Mucosa of descending colon (tissue), 3 donors: Measurements from ENCODE around the gene THAP9. TPM values are rescaled to one million over a fixed set of nuclear protein-coding genes. Genes with fewer than 3 reads are reported as not detected.
"Not testable (repeated sequence)": the region's sequence is repeated elsewhere in the genome, so short reads cannot be mapped to it uniquely, and the experiment has no call there.

Source experiments
- ATAC-seq: fragments of 200-7000 bp; cut with Tn5 transposase; one replicate; pipeline ENCODE4 v1.9.1; 2020; ENCODE audit warnings: mild to moderate bottlenecking, moderate library complexity
- DNase-seq, 3 donors: peaks; one replicate each; pipeline ENCODE4 v3.0.0-alpha.2; 2020
- H3K36me3 ChIP-seq: fragments of 200-600 bp; one replicate; pipeline ENCODE4 v1.8.0; 2021; ENCODE audit warnings: low read depth, mild to moderate bottlenecking
- H3K4me1 ChIP-seq: fragments of 200-600 bp; one replicate; pipeline ENCODE4 v1.8.0; 2021; ENCODE audit warnings: low read depth, mild to moderate bottlenecking
- H3K4me3 ChIP-seq: fragments of 200-600 bp; one replicate; pipeline ENCODE4 v1.8.0; 2021; ENCODE audit warnings: mild to moderate bottlenecking
- H3K9me3 ChIP-seq: fragments of 200-600 bp; one replicate; pipeline ENCODE4 v1.8.0; 2021; ENCODE audit warnings: mild to moderate bottlenecking
- intact Hi-C, 2 donors: fragments of 100-400 bp; cut with DNase I in 1 of 2; cut with micrococcal nuclease in 1 of 2; formaldehyde crosslinking; loops; one replicate each; pipeline versions ENCODE4 v1.11.0 to v1.11.1; 2022; cut with DNase I, micrococcal nuclease
- total RNA-seq, 3 donors: library from RNA; stranded (reverse); fragmentation: NEBNext Ultra II Directional in 2 of 3; extraction: Animal tissue kit (Norgen Biotek cat#: 25700) in 2 of 3; gene quantifications; one replicate each; pipeline versions ENCODE4 v1.2.1 to v1.2.4, GENCODE V29; 2021 to 2023
- TF ChIP-seq, protein P1 (sequence below): fragments of 200-600 bp; IDR thresholded peaks from one replicate; pipeline ENCODE4 v1.8.0; 2022; ENCODE audit warnings: antibody characterized with exemption, mild to moderate bottlenecking
- donor health status: DM: no; HTN: no; CAD: no; lungs with moderate emphysema.
- donor health status: DM: no; HTN: no; CAD: no.
- donor health status: DM: no; HTN: yes; CAD: no.

THAP9 gene
- total RNA-seq, 3 donors from 2014 or later: 2.9 to 5.1 (median 5.0) TPM

DNA sequence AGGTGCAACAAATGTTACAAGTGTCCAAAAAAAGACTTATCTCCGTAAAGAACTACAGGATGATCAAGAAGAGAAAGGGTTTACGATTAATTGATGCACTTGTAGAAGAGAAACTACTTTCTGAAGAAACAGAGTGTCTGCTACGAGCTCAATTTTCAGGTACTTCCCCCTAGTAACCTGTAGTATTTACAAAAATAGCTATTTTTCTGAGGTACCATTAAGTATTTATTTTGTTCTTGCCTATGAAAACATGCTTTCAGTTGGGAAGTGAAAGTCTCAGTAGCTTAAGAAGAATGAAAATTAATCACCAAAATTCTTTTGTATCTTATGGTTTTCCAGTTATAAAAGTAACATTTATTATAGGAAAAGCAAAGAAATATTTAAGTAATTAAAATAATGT, 5.9 kb downstream of the THAP9 start:
- intact Hi-C loops: no loop called here
- DNase-seq (no peak), ATAC-seq (no peak)
- no peaks in the 10 kb centered on the region for H3K36me3 ChIP-seq
- no peaks in the 10 kb centered on the region for H3K9me3 ChIP-seq
- H3K4me3 ChIP-seq: no peak overlapping the region
- H3K4me1 ChIP-seq: peaks cover 6% of the 10 kb centered on the region
- TF ChIP-seq, protein P1, sequence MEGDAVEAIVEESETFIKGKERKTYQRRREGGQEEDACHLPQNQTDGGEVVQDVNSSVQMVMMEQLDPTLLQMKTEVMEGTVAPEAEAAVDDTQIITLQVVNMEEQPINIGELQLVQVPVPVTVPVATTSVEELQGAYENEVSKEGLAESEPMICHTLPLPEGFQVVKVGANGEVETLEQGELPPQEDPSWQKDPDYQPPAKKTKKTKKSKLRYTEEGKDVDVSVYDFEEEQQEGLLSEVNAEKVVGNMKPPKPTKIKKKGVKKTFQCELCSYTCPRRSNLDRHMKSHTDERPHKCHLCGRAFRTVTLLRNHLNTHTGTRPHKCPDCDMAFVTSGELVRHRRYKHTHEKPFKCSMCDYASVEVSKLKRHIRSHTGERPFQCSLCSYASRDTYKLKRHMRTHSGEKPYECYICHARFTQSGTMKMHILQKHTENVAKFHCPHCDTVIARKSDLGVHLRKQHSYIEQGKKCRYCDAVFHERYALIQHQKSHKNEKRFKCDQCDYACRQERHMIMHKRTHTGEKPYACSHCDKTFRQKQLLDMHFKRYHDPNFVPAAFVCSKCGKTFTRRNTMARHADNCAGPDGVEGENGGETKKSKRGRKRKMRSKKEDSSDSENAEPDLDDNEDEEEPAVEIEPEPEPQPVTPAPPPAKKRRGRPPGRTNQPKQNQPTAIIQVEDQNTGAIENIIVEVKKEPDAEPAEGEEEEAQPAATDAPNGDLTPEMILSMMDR: no peak

DNA sequence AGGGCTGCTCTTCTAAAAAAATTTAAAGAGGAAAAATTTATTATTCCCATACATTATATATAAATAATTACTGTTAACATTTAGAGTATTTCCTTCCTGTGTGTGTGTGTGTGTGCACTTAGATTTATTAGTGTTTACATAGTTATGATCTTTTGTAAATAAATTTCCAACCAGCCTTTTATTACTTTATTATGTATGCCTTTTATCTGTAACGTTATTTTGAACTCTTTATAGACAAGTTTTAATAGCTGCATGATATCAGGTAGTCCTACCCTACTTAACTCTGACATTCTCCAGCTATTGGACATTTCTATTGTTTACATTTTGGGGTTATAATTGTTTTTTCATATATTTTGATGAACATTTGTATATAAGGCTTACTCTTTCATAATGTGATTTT, 8.8 kb downstream of the THAP9 start:
- ATAC-seq (no peak), DNase-seq (no peak)
- TF ChIP-seq, protein P1: no peak
- intact Hi-C loops: no loop called here
- no peak overlapping the region for H3K4me3 ChIP-seq
- H3K36me3 ChIP-seq: no peaks in the 10 kb centered on the region
- no peaks in the 10 kb centered on the region for H3K4me1 ChIP-seq
- H3K9me3 ChIP-seq: no peaks in the 10 kb centered on the region

DNA sequence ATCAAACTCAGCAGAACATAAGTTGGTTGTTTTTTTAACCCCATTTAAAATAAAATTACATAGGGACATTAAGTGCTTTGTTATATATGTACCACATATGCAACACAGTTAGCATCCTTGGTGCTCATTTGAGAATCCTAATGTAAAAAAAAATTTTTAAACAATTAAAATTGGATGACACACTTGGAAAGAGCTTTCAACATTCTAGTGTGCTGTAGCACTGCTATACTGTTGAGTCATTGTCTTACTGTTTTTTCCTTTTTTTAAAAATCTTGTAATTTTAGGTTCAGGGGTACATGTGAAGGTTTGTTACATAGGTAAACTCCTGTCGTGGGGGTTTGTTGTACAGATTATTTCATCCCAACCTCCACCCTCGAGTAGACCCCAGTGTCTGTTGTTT, 12.8 kb downstream of the THAP9 start:
- Histone ChIP-seq H3K9me3 (no peaks in the 10 kb centered on the region), H3K4me1 (no peaks in the 10 kb centered on the region), H3K36me3 (no peaks in the 10 kb centered on the region), H3K4me3 (no peak overlapping the region)
- no peak for ATAC-seq
- TF ChIP-seq, protein P1: no peak
- no peak for DNase-seq
- intact Hi-C loops: no loop called here

DNA sequence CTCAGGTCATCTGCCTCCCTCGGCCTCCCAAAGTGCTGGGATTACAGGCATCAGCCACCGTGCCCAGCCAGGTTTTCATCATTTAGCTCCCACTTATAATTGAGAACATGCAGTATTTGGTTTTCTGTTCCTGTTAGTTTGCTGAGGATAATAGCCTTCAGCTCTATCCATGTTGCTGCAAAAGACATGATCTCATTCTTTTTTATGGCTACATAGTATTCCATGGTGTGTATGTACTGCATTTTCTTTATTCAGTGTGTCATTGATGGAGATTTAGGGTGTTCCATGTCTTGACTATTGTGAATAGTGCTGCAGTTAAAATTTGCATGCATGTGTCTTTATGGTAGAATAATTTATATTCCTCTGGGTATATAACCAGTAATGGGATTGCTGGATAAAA, 13.4 kb downstream of the THAP9 start:
- DNase-seq, H3K9me3 ChIP-seq, H3K4me1 ChIP-seq, H3K36me3 ChIP-seq, ATAC-seq, H3K4me3 ChIP-seq, intact Hi-C loops: not testable (repeated sequence)

DNA sequence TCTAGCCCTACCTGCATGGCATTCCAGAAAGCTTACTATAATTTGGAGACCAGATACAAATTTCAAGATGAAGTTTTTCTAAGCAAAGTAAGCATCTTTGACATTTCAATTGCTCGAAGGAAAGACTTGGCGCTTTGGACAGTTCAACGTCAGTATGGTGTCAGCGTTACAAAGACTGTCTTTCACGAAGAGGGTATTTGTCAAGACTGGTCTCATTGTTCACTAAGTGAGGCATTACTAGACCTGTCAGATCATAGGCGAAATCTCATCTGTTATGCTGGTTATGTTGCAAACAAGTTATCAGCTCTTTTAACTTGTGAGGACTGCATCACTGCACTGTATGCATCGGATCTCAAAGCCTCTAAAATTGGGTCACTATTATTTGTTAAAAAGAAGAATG, 17.6 kb downstream of the THAP9 start:
- DNase-seq (no peak), ATAC-seq (no peak)
- no peaks in the 10 kb centered on the region for H3K36me3 ChIP-seq
- intact Hi-C loops: no loop called here
- no peaks in the 10 kb centered on the region for H3K4me1 ChIP-seq
- no peak overlapping the region for H3K4me3 ChIP-seq
- no peaks in the 10 kb centered on the region for H3K9me3 ChIP-seq
- TF ChIP-seq, protein P1: no peak

DNA sequence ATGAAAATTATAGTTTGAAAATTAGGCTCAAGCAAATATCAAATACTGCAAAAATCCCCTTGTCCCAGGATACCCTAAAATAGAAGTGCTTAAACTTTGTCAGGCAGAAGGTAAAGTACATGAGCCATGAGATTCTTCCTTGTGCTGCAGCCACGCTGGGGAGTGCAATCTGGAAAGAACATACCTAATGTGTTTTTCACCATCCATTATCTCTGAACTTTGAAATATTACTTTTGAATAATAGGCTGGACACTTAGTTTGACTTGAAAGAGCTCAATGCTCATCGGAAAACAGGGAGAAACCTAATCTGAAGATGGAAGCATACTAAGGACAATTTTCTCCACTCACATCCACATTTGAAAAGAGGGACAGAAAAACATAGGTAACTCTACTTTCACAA, 18.9 kb downstream of the THAP9 start:
- TF ChIP-seq, protein P1: no peak
- no peak overlapping the region for H3K4me3 ChIP-seq
- ATAC-seq (no peak), DNase-seq (no peak)
- intact Hi-C loops: no loop called here
- H3K4me1 ChIP-seq: no peaks in the 10 kb centered on the region
- no peaks in the 10 kb centered on the region for H3K9me3 ChIP-seq
- H3K36me3 ChIP-seq: no peaks in the 10 kb centered on the region
